Psoas muscle (tissue), 8 donors: ENCODE results near the gene VLDLR. TPM values are rescaled to one million over a fixed set of nuclear protein-coding genes. Genes with fewer than 3 reads are reported as not detected.
A peak's percentile ranks its signal among the peaks of the same experiment; 100 is the strongest.

Experiments used
- ATAC-seq, 4 donors: fragments of 200-7000 bp; cut with Tn5 transposase; one replicate each; pipeline ENCODE4 v1.9.1; 2020; ENCODE audit warnings: moderate library complexity in 3 of 4, mild to moderate bottlenecking in 2 of 4
- DNase-seq, 2 donors: peaks; one replicate each; pipeline ENCODE4 v3.0.0-alpha.2; 2020
- H3K27ac ChIP-seq: fragments of 200-600 bp; one replicate; pipeline ENCODE4 v1.8.0; 2022
- H3K27me3 ChIP-seq, 3 donors: fragments of 200-600 bp in 1 of 3; one replicate each; pipeline versions ENCODE4 v1.6.1 to v1.8.0; 2013 to 2022; ENCODE audit warnings: low read length in 2 of 3, mild to moderate bottlenecking in 2 of 3, moderate library complexity in 1 of 3; ENCODE audit not compliant: insufficient read depth in 3 of 3
- H3K36me3 ChIP-seq, 2 donors: fragments of 200-600 bp in 1 of 2; one replicate each; pipeline versions ENCODE4 v1.6.1 to v1.8.0; 2013 to 2022; ENCODE audit warnings: low read depth in 1 of 2, mild to moderate bottlenecking in 1 of 2, moderate library complexity in 1 of 2; ENCODE audit not compliant: insufficient read depth in 1 of 2
- H3K4me1 ChIP-seq: fragments of 200-600 bp; one replicate; pipeline ENCODE4 v1.8.0; 2022
- H3K4me3 ChIP-seq: fragments of 200-600 bp; one replicate; pipeline ENCODE4 v1.8.0; 2022; ENCODE audit warnings: mild to moderate bottlenecking
- H3K9me3 ChIP-seq: fragments of 200-600 bp; one replicate; pipeline ENCODE4 v1.8.0; 2022
- WGBS, 3 donors: extraction: QIAGEN DNeasy Blood & Tissue Kit; methylation state at CpG; one replicate each; pipeline versions ENCODE4 v1.1.6 to v1.1.7; 2013; 5-methylcytosine and 5-hydroxymethylcytosine counted together
- intact Hi-C, 2 donors: fragments of 100-400 bp; cut with DNase I; formaldehyde crosslinking; loops; one replicate each; pipeline versions ENCODE4 v1.11.0 to v1.14.2; 2022
- polyA plus RNA-seq, 3 donors: library from polyadenylated mRNA; stranded (reverse); fragments of 200-250 nt; gene quantifications; one replicate each; pipeline ENCODE4 v1.2.3, GENCODE V29; 2013
- total RNA-seq, 4 donors: library from RNA; stranded (reverse); fragmentation: NEBNext Ultra II Directional in 2 of 4; extraction: Animal tissue kit (Norgen Biotek cat#: 25700) in 2 of 4; gene quantifications; one replicate each; pipeline versions ENCODE4 v1.2.1 to v1.2.4, GENCODE V29; 2021 to 2023
- TF ChIP-seq, protein P1 (sequence below): fragments of 200-600 bp; IDR thresholded peaks from one replicate; pipeline ENCODE4 v1.8.0; 2022; ENCODE audit warnings: antibody characterized with exemption
- donor health status: healthy with polysubstance abuse.
- donor health status: DM: no; HTN: no; CAD: no; lungs with moderate emphysema.
- donor health status: Bipolar disorder and iron deficiency.
- donor health status: healthy.
- donor health status: DM: yes; HTN: yes; CAD: no.
- donor health status: DM: no; HTN: no; CAD: no.
- donor health status: DM: no; HTN: no; CAD: no.
- donor health status: DM: yes; HTN: yes; CAD: no.

VLDLR gene
- total and polyA plus RNA-seq, 7 donors, result 7.9 to 34.4 (median 20.3) TPM

DNA sequence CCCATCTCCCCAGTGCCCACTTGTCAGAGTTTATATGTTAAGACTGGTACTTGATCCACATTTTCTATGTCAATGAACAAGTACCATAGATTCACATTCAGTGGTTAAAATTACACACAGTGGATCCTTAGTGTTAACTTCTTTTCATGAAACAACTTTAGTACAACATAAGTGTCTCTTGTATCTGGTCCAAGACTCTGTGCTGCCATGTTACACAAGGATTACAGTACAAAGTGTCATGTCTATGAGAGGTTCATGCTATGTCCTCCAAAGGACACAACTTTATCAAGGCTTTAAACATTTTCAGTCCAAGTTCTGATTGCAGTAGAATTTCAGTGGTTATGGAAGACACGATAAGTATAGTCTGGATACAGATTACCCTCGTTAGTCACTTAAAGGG is 13.3 kb upstream of the VLDLR start:
- TF ChIP-seq, protein P1, sequence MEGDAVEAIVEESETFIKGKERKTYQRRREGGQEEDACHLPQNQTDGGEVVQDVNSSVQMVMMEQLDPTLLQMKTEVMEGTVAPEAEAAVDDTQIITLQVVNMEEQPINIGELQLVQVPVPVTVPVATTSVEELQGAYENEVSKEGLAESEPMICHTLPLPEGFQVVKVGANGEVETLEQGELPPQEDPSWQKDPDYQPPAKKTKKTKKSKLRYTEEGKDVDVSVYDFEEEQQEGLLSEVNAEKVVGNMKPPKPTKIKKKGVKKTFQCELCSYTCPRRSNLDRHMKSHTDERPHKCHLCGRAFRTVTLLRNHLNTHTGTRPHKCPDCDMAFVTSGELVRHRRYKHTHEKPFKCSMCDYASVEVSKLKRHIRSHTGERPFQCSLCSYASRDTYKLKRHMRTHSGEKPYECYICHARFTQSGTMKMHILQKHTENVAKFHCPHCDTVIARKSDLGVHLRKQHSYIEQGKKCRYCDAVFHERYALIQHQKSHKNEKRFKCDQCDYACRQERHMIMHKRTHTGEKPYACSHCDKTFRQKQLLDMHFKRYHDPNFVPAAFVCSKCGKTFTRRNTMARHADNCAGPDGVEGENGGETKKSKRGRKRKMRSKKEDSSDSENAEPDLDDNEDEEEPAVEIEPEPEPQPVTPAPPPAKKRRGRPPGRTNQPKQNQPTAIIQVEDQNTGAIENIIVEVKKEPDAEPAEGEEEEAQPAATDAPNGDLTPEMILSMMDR, result no peak
- Histone ChIP-seq H3K27me3 (no peaks in the 10 kb centered on the region), H3K4me1 (peaks cover 4% of the 10 kb centered on the region), H3K36me3 (no peaks in the 10 kb centered on the region), H3K27ac (no peak overlapping the region), H3K9me3 (no peaks in the 10 kb centered on the region), H3K4me3 (no peak overlapping the region)
- intact Hi-C loops, result loop anchor here in 1 of 2 donors (5.0 kb wide), 1 partner anchor 36 kb away; no protein-coding TSS in a partner anchor
- DNase-seq, result no peak
- no peak for ATAC-seq
- WGBS, 3 donors, result 84 to 95% (median 92%) methylated on average over 2 of the region's 2 CpGs

DNA sequence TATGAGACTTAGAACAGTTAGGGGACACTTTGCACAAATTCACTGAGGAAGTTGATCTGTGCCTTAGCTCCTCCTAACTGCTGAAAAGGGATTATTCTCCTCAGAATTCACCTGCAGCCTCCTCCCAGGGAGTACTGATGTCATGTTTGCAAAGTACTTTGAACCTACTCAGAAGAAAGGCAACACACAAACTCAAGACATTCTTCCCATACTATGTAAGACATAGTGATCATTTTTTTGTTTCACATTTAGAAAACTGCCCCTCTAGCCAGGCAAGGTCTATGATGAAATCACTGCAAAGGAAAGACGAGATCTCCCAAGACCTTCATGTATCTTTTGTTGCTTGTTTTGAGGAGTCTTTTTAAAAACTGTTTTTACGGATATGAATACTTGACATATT is 10.6 kb upstream of the VLDLR start:
- H3K27me3 ChIP-seq, result no peaks in the 10 kb centered on the region
- no peaks in the 10 kb centered on the region for H3K9me3 ChIP-seq
- no peaks in the 10 kb centered on the region for H3K4me1 ChIP-seq
- intact Hi-C loops, result no loop called here
- ATAC-seq (no peak), DNase-seq (no peak)
- no peaks in the 10 kb centered on the region for H3K36me3 ChIP-seq
- WGBS, 3 donors, result 69 to 86% (median 75%) methylated on average over 2 of the region's 2 CpGs
- H3K4me3 ChIP-seq, result no peak overlapping the region
- TF ChIP-seq, protein P1, result no peak
- H3K27ac ChIP-seq, result no peak overlapping the region

DNA sequence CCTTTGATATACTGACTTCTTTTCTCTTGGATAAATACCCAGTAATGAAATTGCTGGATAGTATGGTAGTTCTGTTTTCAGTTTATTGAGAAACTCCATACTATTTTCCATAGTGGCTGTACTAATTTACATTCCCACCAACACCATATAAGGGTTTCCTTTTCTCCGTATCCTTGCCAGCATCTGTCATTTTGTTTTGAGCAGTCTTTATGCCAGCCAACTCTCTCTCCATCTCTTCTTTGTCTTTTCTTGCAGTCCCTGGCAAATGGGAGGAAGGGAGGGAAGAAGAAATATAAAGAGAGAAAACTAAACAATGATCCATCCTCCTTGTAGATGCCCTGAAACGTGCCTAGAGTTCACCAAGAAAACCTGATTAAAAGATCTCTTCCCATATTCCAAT is 9.6 kb upstream of the VLDLR start:
- no peak overlapping the region for H3K27ac ChIP-seq
- TF ChIP-seq, protein P1, result no peak
- ATAC-seq, result no peak
- 87 to 90% (median 87%) methylated on average over 2 of the region's 2 CpGs for WGBS, 3 donors
- H3K4me3 ChIP-seq, result no peak overlapping the region
- no peaks in the 10 kb centered on the region for H3K4me1 ChIP-seq
- H3K36me3 ChIP-seq, result no peaks in the 10 kb centered on the region
- intact Hi-C loops, result no loop called here
- no peaks in the 10 kb centered on the region for H3K27me3 ChIP-seq
- H3K9me3 ChIP-seq, result no peaks in the 10 kb centered on the region
- DNase-seq, result no peak

DNA sequence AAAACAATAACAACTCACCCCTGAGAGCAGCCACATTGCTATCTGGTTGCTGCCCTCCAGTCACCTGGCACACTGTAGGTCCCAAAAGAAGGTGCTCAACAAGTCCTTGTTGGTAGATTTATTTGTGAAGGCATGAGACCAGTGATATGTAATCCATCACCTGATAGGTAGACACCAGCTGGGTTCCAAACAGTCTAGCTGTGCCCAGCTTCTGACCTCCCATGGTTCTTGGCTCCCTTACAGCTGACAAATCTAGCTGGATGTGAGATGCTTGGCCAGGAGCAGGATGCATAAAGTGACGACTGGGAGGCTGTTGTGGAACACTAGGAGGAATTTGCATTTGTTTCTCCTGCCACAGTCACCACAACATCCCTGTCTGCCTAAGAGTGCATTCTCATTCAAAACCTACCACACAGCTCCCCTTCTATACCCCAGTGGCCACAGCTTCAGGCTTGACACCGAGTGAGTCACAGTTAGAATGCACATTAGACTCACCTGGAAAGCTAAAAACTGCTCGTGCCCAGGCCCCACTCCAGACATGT is 7.8 kb upstream of the VLDLR start:
- 30 to 43% (median 37%) methylated on average over 3 of the region's 3 CpGs for WGBS, 3 donors
- no peak overlapping the region for H3K27ac ChIP-seq
- intact Hi-C loops, result no loop called here
- ATAC-seq (peak; percentile 76 to 80 (median 78)), DNase-seq (no peak)
- H3K27me3 ChIP-seq, result no peaks in the 10 kb centered on the region
- no peak overlapping the region for H3K4me3 ChIP-seq
- TF ChIP-seq, protein P1, result no peak
- no peaks in the 10 kb centered on the region for H3K4me1 ChIP-seq
- no peaks in the 10 kb centered on the region for H3K9me3 ChIP-seq
- H3K36me3 ChIP-seq, result peaks cover 0 to 2% of the 10 kb centered on the region in 2 donors

DNA sequence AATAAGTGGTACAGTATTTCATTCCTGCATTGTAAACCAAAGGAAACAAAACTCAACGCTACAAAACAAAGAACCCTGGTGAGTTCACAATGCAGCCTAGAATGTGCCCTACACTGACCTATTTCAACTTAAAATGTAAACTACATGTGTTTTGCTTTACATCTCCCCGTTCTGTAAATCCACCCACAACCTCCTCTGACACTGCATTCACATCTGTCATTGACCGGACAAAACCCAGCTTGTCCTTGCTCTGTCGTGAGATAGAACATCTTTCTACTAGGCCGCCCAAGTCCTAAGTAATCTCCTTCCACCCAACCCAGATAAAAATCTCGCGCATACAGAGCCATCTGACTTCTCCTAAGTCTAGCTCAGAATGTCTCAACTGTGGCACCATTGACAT is 6.1 kb upstream of the VLDLR start:
- intact Hi-C loops, result no loop called here
- 87 to 95% (median 88%) methylated on average over 7 of the region's 7 CpGs for WGBS, 3 donors

More for the DNA sequence above, 6.1 kb upstream of the VLDLR start:
- ATAC-seq (no peak), DNase-seq (no peak)
- TF ChIP-seq, protein P1, result no peak
- H3K27ac ChIP-seq, result no peak overlapping the region
- H3K4me3 ChIP-seq, result no peak overlapping the region
- peaks cover 0 to 2% of the 10 kb centered on the region in 2 donors for H3K36me3 ChIP-seq
- no peaks in the 10 kb centered on the region for H3K27me3 ChIP-seq
- no peaks in the 10 kb centered on the region for H3K4me1 ChIP-seq
- H3K9me3 ChIP-seq, result no peaks in the 10 kb centered on the region
